Right renal pelvis (tissue), 4 donors: ENCODE data around the gene LUC7L3. TPM values are rescaled to one million over a fixed set of nuclear protein-coding genes. Genes with fewer than 3 reads are reported as not detected.

ENCODE experiments used
- polyA plus RNA-seq, 4 donors: library from polyadenylated mRNA; unstranded; fragments of 120-200 nt; gene quantifications; one replicate each; pipeline ENCODE4 v1.2.1, GENCODE V29; 2013; ENCODE audit not compliant: insufficient read length in 4 of 4

Gene LUC7L3
- polyA plus RNA-seq, 4 donors = 493 to 644 (median 630) TPM

Other genes starting within 250 kb of the LUC7L3 start
- 10 to 100 TPM; 49.7 to 56.5 (median 53.1) TPM for gene RSAD1, start 240.7 kb upstream of the LUC7L3 start, polyA plus RNA-seq
- gene MYCBPAP, start 211.2 kb upstream of the LUC7L3 start, polyA plus RNA-seq = 1 to 10 TPM; 1.9 to 3.0 (median 2.2) TPM
- gene EPN3, start 186.9 kb upstream of the LUC7L3 start, polyA plus RNA-seq = 10 to 100 TPM; 10.1 to 12.9 (median 10.9) TPM
- gene SPATA20, start 172.4 kb upstream of the LUC7L3 start, polyA plus RNA-seq = 10 to 100 TPM; 52.2 to 62.3 (median 53.7) TPM
- gene CACNA1G, start 158.9 kb upstream of the LUC7L3 start, polyA plus RNA-seq = 1 to 10 TPM; 6.5 to 7.4 (median 6.9) TPM
- gene ABCC3, start 84.7 kb upstream of the LUC7L3 start, polyA plus RNA-seq = 10 to 100 TPM in 1 of 4 donors, 1 to 10 TPM in 3; 6.9 to 11.3 (median 9.7) TPM
- 10 to 100 TPM; 41.0 to 51.6 (median 49.3) TPM for gene ANKRD40, start 11.7 kb upstream of the LUC7L3 start, polyA plus RNA-seq
- under 1 TPM in 3 of 4 donors, not detected in 1; 0.17 to 0.37 (median 0.18) TPM for gene ANKRD40CL, start 47.9 kb downstream of the LUC7L3 start, polyA plus RNA-seq
- 1 to 10 TPM in 3 of 4 donors, under 1 TPM in 1; 0.89 to 1.6 (median 1.3) TPM for gene WFIKKN2, start 116.0 kb downstream of the LUC7L3 start, polyA plus RNA-seq
- gene TOB1, start 146.8 kb downstream of the LUC7L3 start, polyA plus RNA-seq = 10 to 100 TPM; 36.9 to 63.5 (median 43.3) TPM